Upper lobe of right lung (tissue), 1 donor: Measurements from ENCODE around the gene PDZK1IP1. TPM values are rescaled to one million over a fixed set of nuclear protein-coding genes. Genes with fewer than 3 reads are reported as not detected.

Source experiments
- ATAC-seq: fragments of 200-7000 bp; cut with Tn5 transposase; one replicate; pipeline ENCODE4 v1.9.1; 2020; ENCODE audit warnings: mild to moderate bottlenecking, moderate library complexity
- DNase-seq: peaks from one replicate; pipeline ENCODE4 v3.0.0-alpha.2; 2020
- H3K27ac ChIP-seq: fragments of 200-600 bp; one replicate; pipeline ENCODE4 v1.8.0; 2022
- H3K27me3 ChIP-seq: fragments of 200-600 bp; one replicate; pipeline ENCODE4 v1.8.0; 2022; ENCODE audit warnings: mild to moderate bottlenecking
- H3K36me3 ChIP-seq: fragments of 200-600 bp; one replicate; pipeline ENCODE4 v1.8.0; 2022
- H3K4me1 ChIP-seq: fragments of 200-600 bp; one replicate; pipeline ENCODE4 v1.8.0; 2022
- H3K4me3 ChIP-seq: fragments of 200-600 bp; one replicate; pipeline ENCODE4 v1.8.0; 2022; ENCODE audit warnings: mild to moderate bottlenecking
- H3K9me3 ChIP-seq: fragments of 200-600 bp; one replicate; pipeline ENCODE4 v1.8.0; 2022
- CTCF ChIP-seq: fragments of 200-600 bp; IDR thresholded peaks from one replicate; pipeline ENCODE4 v1.8.0; 2022; ENCODE audit warnings: antibody characterized with exemption
- intact Hi-C: fragments of 100-400 bp; cut with DNase I; formaldehyde crosslinking; loops from one replicate; pipeline ENCODE4 v1.11.0; 2022
- total RNA-seq: library from RNA; stranded (reverse); fragmentation: NEBNext Ultra II Directional; extraction: Animal tissue kit (Norgen Biotek cat#: 25700); gene quantifications from one replicate; pipeline ENCODE4 v1.2.1, GENCODE V29; 2021
- donor health status: DM: no; HTN: yes; CAD: no; lungs with severe emphysema.

PDZK1IP1 gene
- total RNA-seq, 1 donor from 2014 or later: 41.2 TPM

- H3K27me3 ChIP-seq: peaks cover 3% of the 10 kb centered on the region
- peaks cover 12% of the 10 kb centered on the region for H3K4me1 ChIP-seq
- no peaks in the 10 kb centered on the region for H3K36me3 ChIP-seq
- DNase-seq (no peak), ATAC-seq (no peak)
- no peak overlapping the region for H3K4me3 ChIP-seq
- no peak for TF ChIP-seq CTCF
- H3K9me3 ChIP-seq: no peaks in the 10 kb centered on the region
- no peak overlapping the region for H3K27ac ChIP-seq
- intact Hi-C loops: no loop called here
Measured at GRCh38 chr1:47183308-47184089, 6.3 kb downstream of the PDZK1IP1 start.

- ATAC-seq: no peak
- DNase-seq: peak; percentile 46
- no peak overlapping the region for H3K4me3 ChIP-seq
- no peaks in the 10 kb centered on the region for H3K36me3 ChIP-seq
- TF ChIP-seq CTCF: no peak
- no peaks in the 10 kb centered on the region for H3K9me3 ChIP-seq
- no peak overlapping the region for H3K27ac ChIP-seq
- H3K4me1 ChIP-seq: peaks cover 12% of the 10 kb centered on the region
- intact Hi-C loops: no loop called here
- peaks cover 3% of the 10 kb centered on the region for H3K27me3 ChIP-seq
Measured at GRCh38 chr1:47182676-47183235, 7.1 kb downstream of the PDZK1IP1 start.

GRCh38 chr1:47181955-47182675 lies 7.7 kb downstream of the PDZK1IP1 start:
- no peak for DNase-seq
- Histone ChIP-seq H3K4me1 (peaks cover 12% of the 10 kb centered on the region), H3K27me3 (peaks cover 3% of the 10 kb centered on the region), H3K9me3 (no peaks in the 10 kb centered on the region), H3K4me3 (no peak overlapping the region), H3K36me3 (no peaks in the 10 kb centered on the region), H3K27ac (no peak overlapping the region)
- no peak for ATAC-seq
- TF ChIP-seq CTCF: no peak
- intact Hi-C loops: no loop called here

GRCh38 chr1:47181095-47181954 lies 8.5 kb downstream of the PDZK1IP1 start:
- Histone ChIP-seq H3K4me3 (no peak overlapping the region), H3K36me3 (no peaks in the 10 kb centered on the region), H3K27ac (no peak overlapping the region), H3K9me3 (no peaks in the 10 kb centered on the region), H3K27me3 (peaks cover 3% of the 10 kb centered on the region), H3K4me1 (peaks cover 12% of the 10 kb centered on the region)
- TF ChIP-seq CTCF: no peak
- ATAC-seq (no peak), DNase-seq (peak; percentile 57)
- intact Hi-C loops: no loop called here

- Histone ChIP-seq H3K4me1 (peaks cover 12% of the 10 kb centered on the region), H3K36me3 (no peaks in the 10 kb centered on the region), H3K27me3 (peaks cover 3% of the 10 kb centered on the region), H3K4me3 (no peak overlapping the region), H3K27ac (no peak overlapping the region), H3K9me3 (no peaks in the 10 kb centered on the region)
- intact Hi-C loops: no loop called here
- ATAC-seq (no peak), DNase-seq (peak; percentile 60)
- no peak for TF ChIP-seq CTCF
Measured at GRCh38 chr1:47180603-47181094, 9.2 kb downstream of the PDZK1IP1 start.
